Tongue (tissue), 2 donors: ENCODE data around the gene NKAPL. TPM values are rescaled to one million over a fixed set of nuclear protein-coding genes. Genes with fewer than 3 reads are reported as not detected.

Experiments
- DNase-seq: peaks from one replicate; pipeline ENCODE4 v3.0.0-alpha.2; 2015
- total RNA-seq: library from RNA; depleted of rRNA; stranded (reverse); fragments of >200 nt; gene quantifications from one replicate; pipeline ENCODE4 v1.2.3, GENCODE V29; 2014

The NKAPL gene
- total RNA-seq, 1 donor from 2014 or later: 0.62 TPM

DNA sequence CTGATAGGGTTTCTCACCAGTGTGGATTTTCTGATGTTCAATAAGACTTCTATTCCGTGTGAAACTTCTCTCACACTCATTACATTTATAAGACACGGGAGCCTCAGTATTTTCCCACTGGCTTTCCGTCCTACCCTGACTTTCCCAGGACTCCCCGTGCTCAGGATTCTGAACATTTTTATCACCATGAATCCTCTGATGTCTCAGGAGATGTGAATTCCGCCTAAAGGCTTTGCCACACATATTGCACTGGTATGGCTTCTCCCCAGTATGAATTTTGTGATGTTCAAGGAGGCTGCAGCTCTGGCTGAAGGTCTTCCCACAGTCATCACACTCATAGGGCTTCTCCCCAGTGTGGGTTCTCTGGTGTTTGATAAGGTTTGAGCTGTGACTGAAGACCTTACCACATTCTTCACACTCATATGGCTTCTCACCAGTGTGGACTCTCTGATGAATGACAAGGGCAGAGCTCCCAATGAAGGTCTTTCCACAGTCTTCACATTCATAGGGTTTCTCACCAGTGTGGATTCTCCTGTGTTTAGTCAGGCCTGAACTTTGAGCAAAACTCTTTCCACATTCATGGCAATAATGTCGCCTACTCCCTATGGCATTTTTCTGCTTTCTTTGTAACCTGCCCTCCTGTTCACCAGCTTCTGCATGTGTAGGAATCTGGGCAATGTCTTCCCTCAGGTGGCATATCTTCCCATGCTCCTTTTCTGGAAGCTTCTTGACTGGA is 13.7 kb upstream of the NKAPL start:
- DNase-seq: no peak

DNA sequence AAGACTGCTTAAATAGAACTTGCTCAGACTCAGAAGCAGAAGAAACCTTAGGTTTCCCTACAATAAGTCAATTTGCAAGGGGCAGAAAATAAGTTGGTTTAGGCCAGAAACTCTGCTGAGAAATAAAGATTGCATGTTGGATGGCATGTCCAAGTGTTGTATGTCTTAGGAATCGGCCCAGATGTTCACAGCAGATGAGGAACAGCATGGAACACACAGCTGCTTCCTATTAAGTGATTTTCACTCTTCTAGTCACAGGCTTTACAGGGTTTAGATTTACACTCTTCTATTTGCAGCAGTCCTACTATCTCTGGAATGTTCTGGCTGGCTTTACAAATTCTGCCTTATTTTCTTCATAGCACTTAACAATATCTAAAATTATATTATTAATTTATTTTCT is 10.2 kb upstream of the NKAPL start:
- DNase-seq: no peak

- no peak for DNase-seq
These were observed 8.3 kb upstream of the NKAPL start for GRCh38 chr6:28250747-28251146.

- peak; percentile 2 for DNase-seq
These were observed 7.5 kb upstream of the NKAPL start for GRCh38 chr6:28251661-28252008.

GRCh38 chr6:28252009-28252975 is 6.8 kb upstream of the NKAPL start, which contains the start of gene ZKSCAN4:
Gene ZKSCAN4 (minus strand): TSS chr6:28252269. CDS start chr6:28251980, 289 bp downstream.
- peak; percentile 94 for DNase-seq

DNA sequence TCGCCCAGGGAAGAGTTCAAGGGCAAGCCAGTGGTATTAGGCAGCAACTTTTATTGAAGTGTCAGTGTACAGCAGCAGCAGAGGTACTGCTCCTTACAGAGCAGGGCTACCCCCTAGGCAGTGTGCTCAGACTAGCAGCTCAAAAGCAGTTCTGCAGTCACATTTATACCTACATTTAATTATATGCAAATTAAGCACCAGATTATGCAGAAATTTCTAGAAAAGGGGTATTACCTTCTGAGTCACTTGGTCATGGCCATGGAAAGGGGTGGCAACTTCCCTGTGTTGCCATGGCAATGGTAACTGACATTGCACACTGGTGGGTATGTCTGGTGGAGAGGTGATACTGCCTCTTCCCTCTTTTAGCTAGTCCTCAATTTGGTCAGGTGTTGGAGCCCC is 5.0 kb upstream of the NKAPL start:
- no peak for DNase-seq

DNA sequence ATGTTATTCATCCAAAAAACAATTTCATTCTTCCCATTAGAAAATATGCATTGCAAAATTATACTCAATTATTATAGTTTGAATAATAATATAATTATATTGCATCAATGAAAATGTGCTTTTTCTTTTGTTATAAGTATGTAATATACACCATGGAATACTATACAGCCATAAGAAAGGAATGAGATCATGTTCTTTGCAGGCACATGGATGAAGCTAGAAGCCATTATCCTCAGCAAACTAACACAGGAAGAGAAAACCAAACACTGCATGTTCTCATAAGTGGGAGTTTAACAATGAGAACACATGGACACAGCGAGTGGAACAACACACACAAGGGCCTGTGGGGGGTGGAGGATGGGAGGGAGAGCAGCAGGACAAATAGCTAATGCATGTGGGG is 2.1 kb upstream of the NKAPL start:
- no peak for DNase-seq

DNA sequence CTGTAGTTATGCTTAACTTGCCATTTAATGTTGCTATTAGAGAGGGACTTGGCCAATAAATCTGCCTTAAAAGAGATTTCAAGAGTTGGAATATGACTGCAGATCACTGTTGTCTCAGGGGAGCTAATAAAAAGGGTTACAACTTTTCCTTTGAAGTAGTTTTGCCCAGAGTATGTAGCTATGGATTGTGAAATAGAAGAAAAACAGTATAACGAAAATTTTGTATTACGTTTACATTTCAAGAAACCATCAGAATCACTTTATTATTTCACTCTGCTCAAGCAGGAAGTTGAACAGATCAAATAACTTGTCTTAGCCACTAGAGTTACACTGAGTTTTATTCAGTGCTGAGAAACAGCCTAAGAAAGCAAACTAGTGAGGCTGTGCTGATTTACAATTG is 4.8 kb downstream of the NKAPL start:
- DNase-seq: no peak

- DNase-seq: no peak
These were observed 5.8 kb downstream of the NKAPL start for GRCh38 chr6:28264834-28265401.

GRCh38 chr6:28266563-28266961 is 7.5 kb downstream of the NKAPL start:
- no peak for DNase-seq

GRCh38 chr6:28266962-28267694 is 8.0 kb downstream of the NKAPL start, which contains the start of gene ZSCAN26:
Gene ZSCAN26 (plus strand): TSS chr6:28267143. CDS start chr6:28271920, 4,777 bp downstream.
- peak; percentile 96 for DNase-seq

DNA sequence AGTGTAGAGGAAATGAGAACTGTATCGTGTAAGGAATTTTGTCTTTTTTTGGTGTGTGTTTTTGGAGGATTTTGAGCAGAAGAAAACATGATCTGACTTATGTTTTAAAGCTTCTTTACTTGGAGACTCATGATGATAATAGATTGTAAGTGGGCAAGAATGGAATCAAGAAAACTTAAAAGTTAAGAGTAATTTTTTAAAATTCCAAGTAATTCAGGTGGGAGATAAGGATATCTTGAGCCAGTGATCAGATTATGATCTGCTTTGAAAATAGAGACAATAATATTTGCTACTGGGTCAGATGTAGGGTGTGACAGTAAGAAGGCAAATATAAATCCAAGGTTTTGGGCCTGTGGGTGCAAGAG is 8.6 kb downstream of the NKAPL start:
- no peak for DNase-seq

GRCh38 chr6:28269492-28269891 is 10.4 kb downstream of the NKAPL start:
- DNase-seq: no peak

- no peak for DNase-seq
These were observed 15.8 kb downstream of the NKAPL start for GRCh38 chr6:28274888-28275287.

DNA sequence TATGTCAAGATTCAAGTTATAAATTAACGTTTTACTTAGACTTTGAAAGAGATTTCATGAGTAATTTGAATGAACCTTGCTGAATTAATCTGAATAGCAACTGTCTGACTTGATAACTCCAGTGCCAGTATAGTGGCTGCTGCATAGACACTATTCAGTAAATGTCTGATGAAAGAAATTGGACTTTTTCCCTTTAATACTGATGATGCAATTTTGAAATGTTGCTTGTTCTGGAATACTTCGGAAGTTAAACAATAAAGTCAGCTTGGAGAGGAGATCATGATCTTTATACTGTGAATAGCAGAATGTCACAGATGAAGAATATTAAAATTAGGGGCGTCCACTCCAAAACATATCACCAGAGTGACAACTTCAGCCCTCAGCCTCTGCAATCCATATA is 18.6 kb downstream of the NKAPL start:
- no peak for DNase-seq

DNA sequence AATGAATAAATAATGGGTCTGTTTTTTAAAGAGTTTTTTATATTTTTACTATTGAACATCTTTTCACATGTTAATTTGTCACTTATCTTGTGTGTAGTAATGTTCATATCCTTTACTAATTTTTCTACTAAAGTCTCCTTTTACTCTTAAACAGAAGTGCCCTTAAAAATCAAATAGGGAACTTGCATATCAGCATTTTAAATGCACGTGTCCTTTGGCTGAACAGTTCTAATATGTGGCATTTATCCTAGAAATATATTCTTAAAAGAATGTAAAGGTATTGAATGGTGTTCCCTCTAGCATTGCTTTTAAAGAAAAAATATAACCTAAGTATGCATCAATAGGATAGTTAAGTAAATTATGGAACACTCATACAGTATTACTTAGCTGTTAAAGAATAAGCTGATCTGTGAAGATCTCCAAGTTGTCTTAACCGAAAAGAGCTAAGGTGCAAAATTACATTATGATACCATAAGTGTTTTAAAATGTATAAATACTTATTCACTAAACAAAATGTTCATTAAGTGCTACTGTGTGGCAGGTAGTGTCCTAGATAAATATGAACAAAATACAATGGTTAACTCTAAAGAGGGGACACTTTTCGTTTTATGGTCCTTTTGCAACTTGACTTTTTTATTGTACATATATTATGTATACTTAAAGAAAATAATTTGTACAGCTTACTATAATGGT is 21.6 kb downstream of the NKAPL start:
- no peak for DNase-seq

DNA sequence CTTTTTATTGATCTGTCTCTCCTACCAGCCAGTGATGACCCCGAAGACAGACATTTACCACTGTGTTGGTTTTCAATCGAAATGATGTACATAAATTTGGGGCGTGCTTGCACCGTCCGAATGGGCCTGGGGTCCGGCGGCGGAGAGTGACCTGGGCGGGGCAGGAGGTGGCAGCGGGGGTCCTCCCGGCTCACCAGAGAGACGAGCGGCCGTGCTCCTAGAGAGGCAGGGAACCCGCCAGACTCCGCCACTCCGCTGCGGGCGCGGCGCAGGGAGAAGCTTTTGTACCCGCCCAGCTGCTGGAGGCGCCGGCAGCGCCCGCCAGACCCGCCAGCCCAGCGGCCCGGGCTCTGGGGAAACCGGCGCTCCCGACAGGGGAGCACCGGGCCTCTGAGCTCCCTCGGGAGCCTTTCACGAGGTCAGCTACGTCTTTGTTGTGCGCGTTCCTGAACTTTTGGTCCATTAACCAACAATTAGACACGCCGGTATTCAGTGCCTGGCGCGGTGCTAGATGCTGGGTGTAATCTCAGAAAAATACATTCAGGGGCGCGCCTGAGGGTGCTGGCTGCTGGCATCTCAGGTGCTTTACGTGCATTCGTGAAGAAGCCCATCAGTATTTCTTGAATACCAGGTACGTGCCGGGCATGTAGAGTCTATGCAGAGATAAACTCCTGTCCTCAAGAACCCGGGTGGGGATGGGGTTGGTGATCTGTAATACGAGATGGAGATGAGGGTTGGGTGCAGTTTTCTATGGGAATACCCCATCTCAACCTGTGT is 22.4 kb downstream of the NKAPL start, which contains the start of gene PGBD1:
Gene PGBD1, plus strand, starts transcription at position 285 of the 777 bp plus-strand sequence. CDS start 2,242 bp downstream, outside the sequence.
- peak; percentile 86 for DNase-seq

DNA sequence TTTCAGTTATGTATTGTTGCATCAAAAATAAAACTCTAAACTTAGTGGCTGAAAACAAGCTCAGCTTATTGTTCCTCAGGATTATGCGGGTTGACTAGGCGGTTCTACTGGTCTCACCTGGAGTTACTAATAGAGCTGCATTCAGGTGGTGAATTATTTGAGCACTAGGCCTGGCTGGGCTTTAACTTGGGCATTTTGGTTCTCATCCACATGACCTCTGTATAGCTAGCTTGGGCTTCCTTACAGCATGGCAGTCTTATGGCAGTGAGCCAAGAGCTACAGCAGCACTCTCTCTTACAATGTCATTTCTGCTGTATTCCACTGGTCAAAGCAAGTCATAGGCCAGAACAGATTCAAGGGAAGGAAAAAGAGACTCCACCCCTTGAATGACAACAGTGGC is 23.8 kb downstream of the NKAPL start:
- DNase-seq: no peak

GRCh38 chr6:28291573-28291972 is 32.5 kb downstream of the NKAPL start:
- no peak for DNase-seq

- no peak for DNase-seq
These were observed 36.2 kb downstream of the NKAPL start for GRCh38 chr6:28295326-28295725.
